Stimulated activated CD4-positive, alpha-beta T cell treated with anti-CD3 and anti-CD28 coated beads, TNF-alpha, amount 100 ng/mL, for 4 hours (primary cell): ENCODE data around the gene PMF1.
"Not testable (repeated sequence)": the region's sequence is repeated elsewhere in the genome, so short reads cannot be mapped to it uniquely, and the experiment has no call there.

Source experiments
- DNase-seq, 3 experiments: peaks; one replicate each; pipeline ENCODE4 v3.0.0-alpha.2; 2020; ENCODE audit warnings: low read depth in 3 of 3

The PMF1 gene

GRCh38 chr1:156196445-156196844 is 16.4 kb upstream of the PMF1 start:
- no peak for DNase-seq

DNA sequence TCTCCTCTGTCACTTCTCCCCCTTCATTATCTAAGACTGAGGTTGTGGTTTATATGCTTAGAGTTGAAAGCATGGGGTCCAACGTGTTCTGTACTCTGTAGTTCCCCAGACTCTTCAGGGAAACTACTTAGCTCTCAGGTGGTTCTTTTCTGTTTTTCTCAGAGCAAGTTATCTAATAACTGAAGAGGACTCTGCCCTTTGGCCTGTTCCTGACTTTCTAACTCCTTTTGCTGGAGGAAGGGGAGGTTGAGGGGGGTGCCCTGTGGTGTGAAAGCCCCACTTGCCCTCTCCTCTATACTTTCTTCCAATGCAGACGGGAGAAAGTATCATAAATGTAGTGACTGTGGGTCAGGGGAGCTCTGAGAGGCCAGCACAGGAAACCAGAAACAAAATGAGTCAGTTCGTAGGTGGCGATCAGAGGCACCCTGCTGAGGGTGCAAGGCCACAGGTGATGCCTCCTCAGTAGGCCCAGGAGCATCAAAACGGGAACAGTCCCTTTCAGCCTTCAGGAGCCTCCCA is 13.9 kb upstream of the PMF1 start:
- DNase-seq = no peak

DNA sequence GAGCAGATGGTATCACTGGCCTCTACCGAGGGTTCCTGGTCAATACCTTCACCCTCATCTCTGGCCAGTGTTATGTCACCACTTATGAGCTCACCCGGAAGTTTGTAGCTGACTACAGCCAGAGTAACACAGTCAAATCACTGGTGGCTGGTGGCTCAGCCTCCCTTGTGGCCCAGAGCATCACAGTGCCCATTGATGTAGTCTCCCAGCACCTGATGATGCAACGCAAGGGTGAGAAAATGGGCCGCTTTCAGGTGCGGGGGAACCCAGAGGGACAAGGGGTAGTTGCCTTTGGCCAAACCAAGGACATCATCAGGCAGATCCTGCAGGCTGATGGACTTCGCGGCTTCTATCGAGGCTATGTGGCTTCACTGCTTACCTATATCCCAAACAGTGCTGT is 12.8 kb upstream of the PMF1 start:
- DNase-seq = no peak

- no peak for DNase-seq
Measured at GRCh38 chr1:156203331-156203730, 9.5 kb upstream of the PMF1 start.

DNA sequence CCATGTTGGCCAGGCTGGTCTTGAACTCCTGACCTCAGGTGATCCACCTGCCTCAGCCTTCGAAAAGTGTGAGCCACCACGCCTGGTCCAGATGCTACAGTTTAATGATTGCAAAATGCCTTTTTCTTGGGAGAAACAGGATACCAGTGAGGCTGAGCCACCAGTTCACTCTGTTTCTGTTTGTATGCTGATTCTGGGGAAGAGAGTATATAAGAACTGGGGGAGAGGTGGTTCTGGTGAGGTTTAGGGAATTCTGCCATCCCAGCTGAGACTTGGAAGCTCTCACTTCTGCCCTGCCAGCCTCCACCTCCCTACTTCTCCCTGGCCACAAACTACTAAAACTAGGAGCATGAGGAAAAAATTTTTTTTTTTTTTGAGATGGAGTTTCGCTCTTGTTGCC is 8.1 kb upstream of the PMF1 start:
- no peak for DNase-seq

DNA sequence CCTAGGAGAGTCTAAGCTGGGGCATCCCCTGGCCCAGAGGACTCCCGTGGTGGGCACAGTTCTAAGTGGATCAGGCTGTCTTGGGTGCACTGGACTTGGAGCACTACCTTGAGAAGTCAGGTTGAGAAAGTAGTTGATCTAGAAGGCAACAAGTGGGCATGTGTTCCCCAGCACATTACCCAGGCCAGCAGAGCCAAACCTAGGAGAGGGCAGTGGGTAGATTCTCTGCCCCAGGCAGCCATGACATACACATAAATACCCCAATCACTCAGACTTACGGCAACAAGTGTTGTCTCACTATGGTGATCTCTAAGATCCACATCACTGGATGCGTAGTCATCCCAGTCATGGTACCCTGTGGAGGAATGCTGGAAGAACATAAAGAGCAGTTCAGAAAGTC is 1.6 kb upstream of the PMF1 start:
- no peak for DNase-seq

DNA sequence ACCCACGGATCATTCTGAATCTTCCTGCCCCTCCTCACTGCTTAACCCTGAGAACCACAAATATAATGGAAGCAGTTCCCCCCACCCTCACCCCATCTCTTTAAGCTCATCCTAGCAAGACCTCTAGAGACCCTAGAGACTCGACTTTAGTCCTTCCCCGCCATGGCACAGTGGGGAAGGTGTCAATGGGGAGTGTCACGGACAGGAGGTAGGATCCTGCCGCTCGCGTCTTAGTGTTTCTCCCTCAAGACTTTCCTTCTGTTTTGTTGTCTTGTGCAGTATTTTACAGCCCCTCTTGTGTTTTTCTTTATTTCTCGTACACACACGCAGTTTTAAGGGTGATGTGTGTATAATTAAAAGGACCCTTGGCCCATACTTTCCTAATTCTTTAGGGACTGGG is 677 bp upstream of the PMF1 start:
- DNase-seq = no peak

GRCh38 chr1:156213644-156213966 is 798 bp downstream of the PMF1 start:
- DNase-seq = no peak

DNA sequence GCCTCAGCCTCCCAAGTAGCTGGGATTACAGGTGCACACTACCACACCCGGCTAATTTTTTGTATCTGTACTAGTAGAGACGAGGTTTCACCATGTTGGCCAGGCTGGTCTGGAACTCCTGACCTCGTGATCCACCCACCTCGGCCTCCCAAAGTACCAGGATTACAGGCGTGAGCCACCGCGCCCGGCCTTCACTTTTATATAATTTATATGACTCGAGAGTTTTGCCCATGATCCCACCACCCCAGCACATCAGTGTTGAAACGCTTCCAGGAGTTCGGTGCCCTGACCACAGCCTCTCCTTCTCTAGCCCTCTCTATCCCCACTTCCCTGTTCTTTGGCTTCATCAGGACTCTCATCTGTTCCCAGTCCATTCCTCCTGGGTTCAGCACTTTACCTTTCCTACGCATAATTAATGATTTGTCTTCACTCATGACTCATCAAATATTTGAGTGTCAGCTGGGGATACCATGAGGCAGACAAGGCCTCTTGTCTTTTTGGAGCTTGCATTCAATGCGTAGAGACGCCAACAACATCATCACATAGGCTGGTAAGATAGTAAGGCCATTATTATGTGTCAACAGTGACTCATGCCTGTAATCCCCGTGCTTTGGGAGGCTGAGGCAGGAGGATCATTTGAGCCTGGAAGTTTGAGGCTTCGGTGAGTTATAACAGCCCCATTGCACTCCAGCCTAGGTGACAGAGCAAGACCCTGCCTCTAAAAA is 1.4 kb downstream of the PMF1 start:
- DNase-seq = no peak

GRCh38 chr1:156216361-156217086 is 3.7 kb downstream of the PMF1 start:
- DNase-seq = not testable (repeated sequence)

DNA sequence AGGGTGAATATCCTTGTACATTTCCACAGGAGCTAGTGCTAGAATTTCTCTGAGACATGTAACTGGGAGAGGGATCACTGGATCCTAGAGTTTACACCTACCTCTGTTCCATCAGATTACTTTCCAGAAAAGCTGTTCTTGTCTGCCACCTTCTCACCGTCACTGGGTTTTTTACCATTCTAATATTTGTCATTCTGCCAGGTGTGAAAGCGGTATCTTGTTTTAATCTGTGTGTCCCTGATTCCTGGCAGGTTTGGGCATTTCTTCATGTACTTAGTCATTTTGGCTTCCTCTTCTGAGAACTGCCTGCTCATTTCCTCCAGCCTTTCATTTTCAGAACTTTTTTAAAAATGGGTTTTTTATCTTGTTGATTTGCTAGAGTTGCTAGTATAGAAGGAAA is 5.1 kb downstream of the PMF1 start:
- DNase-seq = peak in 1 of 3 experiments; percentile 25

DNA sequence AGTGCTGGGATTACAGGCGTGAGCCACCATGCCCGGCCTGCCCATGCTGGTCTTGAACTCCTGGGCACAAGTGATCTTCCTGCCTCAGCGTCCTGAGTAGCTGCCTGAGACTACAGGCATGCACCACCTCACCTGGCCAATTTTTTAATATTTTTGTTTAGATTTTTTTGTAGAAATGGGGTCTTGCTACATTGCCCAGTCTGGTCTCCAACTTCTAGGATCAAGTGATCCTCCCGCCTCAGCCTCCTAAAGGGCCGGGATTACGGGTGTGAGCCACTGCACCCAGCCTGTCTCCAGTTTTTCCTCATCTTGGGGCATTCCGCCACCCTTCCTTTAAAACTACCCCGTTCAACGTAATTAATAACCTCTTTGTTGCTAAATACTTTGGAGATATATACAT is 7.4 kb downstream of the PMF1 start:
- no peak for DNase-seq

GRCh38 chr1:156221986-156222692 is 9.3 kb downstream of the PMF1 start:
- DNase-seq = no peak

GRCh38 chr1:156225677-156226014 is 12.8 kb downstream of the PMF1 start:
- no peak for DNase-seq

GRCh38 chr1:156226116-156226538 is 13.3 kb downstream of the PMF1 start:
- no peak for DNase-seq

DNA sequence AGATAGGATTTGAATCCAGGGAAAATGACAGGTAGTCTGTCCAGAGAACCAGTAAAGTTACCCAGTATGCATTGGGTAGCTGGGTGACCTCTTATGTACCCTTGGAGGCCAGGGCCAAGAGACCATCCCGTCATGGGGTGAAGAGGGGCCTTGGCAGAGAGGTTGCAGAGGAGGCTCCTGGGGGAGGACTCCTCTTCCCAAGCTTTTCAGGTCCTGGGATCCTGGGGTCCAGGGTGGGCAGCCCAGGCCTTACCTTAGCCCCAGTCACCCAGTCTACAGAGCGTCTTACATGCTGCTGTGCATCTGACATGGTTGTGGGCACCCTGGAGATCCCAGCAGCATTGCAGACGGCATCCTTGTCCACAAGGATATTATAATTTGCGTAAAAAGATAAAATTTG is 14.0 kb downstream of the PMF1 start:
- DNase-seq = no peak

GRCh38 chr1:156228501-156228900 is 15.7 kb downstream of the PMF1 start:
- no peak for DNase-seq

DNA sequence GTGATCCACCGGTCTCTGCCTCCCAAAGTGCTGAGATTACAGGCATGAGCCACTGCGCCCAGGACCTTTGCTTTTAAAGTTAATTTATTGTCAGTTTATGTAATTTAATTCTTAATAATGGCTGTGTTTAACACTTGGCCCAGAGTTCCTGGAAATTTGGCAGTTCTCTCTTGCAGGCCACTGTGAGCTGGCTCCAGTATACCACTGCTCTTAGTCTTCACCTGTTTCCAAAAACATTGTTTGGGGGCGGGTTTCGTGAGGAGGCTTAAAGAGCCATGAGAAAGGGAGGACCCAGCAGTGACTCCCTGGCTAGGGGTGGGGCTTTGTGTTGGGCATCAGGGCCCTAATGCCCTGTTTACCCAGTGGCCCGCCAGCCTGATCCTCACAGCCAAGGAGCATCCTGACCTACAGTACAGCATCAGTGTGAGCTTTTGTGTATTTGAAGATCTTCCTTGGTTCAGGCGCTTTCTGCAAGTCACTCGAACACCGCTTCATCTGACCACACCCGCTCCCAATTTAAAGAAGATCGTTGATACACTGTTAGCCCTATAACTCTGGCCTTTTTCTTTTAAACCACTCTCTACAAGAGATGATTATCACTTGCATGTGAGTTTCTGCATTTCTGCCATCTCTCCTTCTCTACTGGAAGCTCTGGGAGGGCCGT is 17.1 kb downstream of the PMF1 start:
- DNase-seq = no peak

GRCh38 chr1:156230473-156230837 is 17.6 kb downstream of the PMF1 start:
- no peak for DNase-seq

DNA sequence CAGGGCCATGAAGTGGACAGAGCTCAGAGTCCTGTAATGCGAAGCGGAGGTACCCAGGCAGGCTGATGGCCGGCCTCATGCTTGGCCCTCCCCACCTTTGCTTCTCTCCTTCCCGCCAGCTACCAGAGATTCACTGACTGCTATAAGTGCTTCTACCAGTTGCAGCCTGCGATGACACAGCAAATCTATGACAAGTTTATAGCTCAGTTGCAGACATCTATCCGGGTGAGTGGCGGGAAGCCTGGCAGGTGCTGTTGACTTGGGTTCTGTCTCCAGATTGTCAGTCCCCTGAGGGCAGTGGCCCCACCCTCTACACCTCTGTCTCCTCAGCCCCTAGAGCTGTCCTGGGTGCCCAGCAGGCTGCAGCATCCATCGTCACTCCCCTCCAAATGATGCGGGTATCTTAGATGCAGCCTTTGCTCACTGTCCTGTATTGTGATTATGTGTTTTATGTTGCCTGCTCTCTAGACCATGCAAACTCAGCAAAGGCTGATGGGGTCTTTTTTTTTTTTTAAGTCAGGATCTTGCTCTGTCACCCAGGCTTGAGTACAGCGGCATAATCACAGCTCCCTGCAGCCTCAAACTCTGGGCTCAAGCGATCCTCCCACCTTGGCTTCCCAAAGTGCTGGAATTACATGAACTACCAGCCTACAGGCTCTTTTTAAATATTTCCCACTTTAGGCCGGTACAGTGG is 19.5 kb downstream of the PMF1 start:
- no peak for DNase-seq

DNA sequence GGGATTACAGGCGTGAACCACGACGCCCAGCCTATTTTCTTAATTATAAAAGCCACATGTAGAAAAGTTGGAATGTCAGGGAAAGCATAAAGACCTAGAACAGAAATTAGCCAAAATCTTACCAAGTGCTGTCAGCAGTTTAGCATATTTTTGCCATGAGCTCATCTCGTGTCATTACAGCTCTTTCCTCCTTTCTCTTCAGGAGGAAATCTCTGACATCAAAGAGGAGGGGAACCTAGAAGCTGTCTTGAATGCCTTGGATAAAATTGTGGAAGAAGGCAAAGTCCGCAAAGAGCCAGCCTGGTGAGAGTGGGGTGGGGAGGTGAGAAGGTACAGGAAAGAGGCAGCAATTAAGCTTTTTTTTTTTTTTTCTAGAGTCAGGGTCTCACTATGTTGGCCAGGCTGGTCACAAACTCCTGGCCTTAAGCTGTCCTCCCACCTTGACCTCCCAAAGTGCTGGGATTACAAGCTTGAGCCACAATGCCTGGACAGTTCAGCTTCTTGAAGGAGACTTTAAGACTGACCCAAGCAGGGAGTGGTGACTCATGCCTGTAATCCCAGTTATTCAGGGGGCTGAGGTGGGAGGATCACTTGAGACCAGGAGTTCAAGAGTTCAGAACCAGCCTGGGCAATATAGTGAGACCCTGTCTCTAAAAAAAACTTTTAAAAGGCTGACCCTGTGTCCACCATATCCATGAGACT is 20.8 kb downstream of the PMF1 start:
- DNase-seq = no peak
